Measurements from ENCODE around the gene DCDC2C. TPM values are rescaled to one million over a fixed set of nuclear protein-coding genes. Genes with fewer than 3 reads are reported as not detected.

DCDC2C gene
- total and polyA plus RNA-seq, 2 experiments from 2014 or later = not detected

DNA sequence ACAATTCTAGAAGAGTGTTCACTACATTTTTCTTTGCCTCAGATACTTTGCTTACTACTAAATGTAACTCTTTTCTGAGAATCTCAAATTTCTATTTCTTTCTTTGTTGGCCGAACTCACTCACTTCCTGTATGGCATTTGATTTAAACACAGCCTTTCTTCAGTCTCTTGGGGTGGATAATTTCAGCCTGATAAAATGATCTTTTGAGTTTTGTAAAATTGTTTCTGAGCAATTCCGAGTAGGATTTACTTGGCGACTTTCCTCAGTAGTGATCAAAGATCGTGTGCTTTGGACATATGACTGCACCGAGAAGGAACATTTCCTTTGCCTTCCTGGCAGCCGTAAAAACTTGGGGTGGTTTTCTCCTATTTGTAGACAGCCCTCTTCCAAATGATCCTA, 127.4 kb downstream of the DCDC2C start:
- in situ Hi-C loops (cut with MboI) = no loop called here
- no peak overlapping the region for H2AFZ ChIP-seq
- no peaks in the 10 kb centered on the region for H3K36me3 ChIP-seq (ENCODE audit: low read depth)
- no peaks in the 10 kb centered on the region for H3K9me3 ChIP-seq (ENCODE audit: low read depth)
- H3K27me3 ChIP-seq (replicated peaks; ENCODE audit: insufficient read depth) = peaks cover 29% of the 10 kb centered on the region
- H3K4me2 ChIP-seq (ENCODE audit: unreplicated experiment) = no peak overlapping the region
- WGBS, 2 experiments (ENCODE audit: low coverage in 1 of 2, low lambda C conversion rate in 2 of 2, missing lambda C conversion rate in 2 of 2) = 19 to 28% methylated on average over 6 of the region's 6 CpGs
- H3K9me2 ChIP-seq (ENCODE audit: insufficient read depth) = no peaks in the 10 kb centered on the region
- no peaks in the 10 kb centered on the region for H3K79me2 ChIP-seq (ENCODE audit: insufficient read depth)
- no peaks in the 10 kb centered on the region for H3K4me1 ChIP-seq (ENCODE audit: insufficient read depth)
- H3K27ac ChIP-seq = no peak overlapping the region
- H3F3A ChIP-seq (ENCODE audit: insufficient read depth) = no peaks in the 10 kb centered on the region
- no peaks in the 10 kb centered on the region for H4K20me1 ChIP-seq (ENCODE audit: insufficient read depth)
- H3K4me3 ChIP-seq = no peak overlapping the region
- H3K9ac ChIP-seq = no peak overlapping the region
- no peak for TF ChIP-seq EZH2phosphoT487 (IDR thresholded peaks at IDR 0.05; ENCODE audit: insufficient read depth, low read depth)
- no peak for TF ChIP-seq EZH2 (IDR thresholded peaks at IDR 0.05; ENCODE audit: insufficient read depth, poor library complexity, severe bottlenecking)
- DNase-seq = no peak

DNA sequence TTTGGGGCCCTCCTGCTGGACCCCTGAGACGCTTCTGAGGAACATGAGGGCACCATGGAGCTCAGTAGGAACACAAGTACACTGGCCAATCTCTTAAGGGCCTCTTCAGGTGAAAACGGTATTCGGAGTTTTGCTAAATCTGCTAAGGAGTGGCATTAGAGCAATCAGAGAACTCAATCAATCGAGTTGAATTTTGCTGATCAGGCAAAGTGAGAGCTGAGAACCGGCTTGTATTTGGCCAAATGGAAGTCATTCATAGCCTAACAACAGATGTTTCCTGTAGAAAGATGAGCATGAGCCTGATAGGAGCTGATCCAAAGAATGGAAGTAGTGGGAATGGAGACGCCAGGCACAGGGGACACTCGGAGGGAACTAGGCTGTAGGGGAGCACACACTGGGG, 133.7 kb downstream of the DCDC2C start:
- Histone ChIP-seq H3K4me3 (no peak overlapping the region), H3K4me2 (ENCODE audit: unreplicated experiment) (no peak overlapping the region), H3K9me2 (ENCODE audit: insufficient read depth) (no peaks in the 10 kb centered on the region), H3K79me2 (ENCODE audit: insufficient read depth) (no peaks in the 10 kb centered on the region), H2AFZ (no peak overlapping the region), H3K4me1 (ENCODE audit: insufficient read depth) (no peaks in the 10 kb centered on the region), H3K9me3 (ENCODE audit: low read depth) (no peaks in the 10 kb centered on the region), H4K20me1 (ENCODE audit: insufficient read depth) (no peaks in the 10 kb centered on the region), H3F3A (ENCODE audit: insufficient read depth) (no peaks in the 10 kb centered on the region), H3K9ac (no peak overlapping the region), H3K27ac (no peak overlapping the region), H3K36me3 (ENCODE audit: low read depth) (no peaks in the 10 kb centered on the region), H3K27me3 (replicated peaks; ENCODE audit: insufficient read depth) (peaks cover 23% of the 10 kb centered on the region)
- no peak for DNase-seq
- 50 to 52% methylated on average over 7 of the region's 7 CpGs for WGBS, 2 experiments (ENCODE audit: low coverage in 1 of 2, low lambda C conversion rate in 2 of 2, missing lambda C conversion rate in 2 of 2)
- in situ Hi-C loops (cut with MboI) = no loop called here
- no peak for TF ChIP-seq EZH2phosphoT487 (IDR thresholded peaks at IDR 0.05; ENCODE audit: insufficient read depth, low read depth)
- no peak for TF ChIP-seq EZH2 (IDR thresholded peaks at IDR 0.05; ENCODE audit: insufficient read depth, poor library complexity, severe bottlenecking)

DNA sequence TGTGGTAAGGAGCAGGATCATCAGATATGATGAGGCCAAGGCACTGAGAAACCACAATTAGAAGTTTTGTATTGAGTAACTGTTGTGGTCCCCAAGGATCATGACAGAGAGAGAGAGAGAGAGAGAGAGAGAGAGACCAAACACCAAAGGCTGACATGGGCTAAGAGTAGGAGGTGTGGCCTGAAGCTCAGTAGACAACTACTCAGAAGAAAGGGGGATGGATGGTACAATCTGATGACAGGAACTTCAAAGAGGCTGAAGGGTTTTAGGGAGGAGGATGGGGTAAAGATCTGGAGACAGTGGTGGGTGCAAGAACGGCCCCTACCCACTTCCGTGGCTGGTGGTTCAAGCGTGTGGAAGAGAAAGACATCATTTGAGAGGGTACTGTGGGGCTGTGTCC, 135.0 kb downstream of the DCDC2C start:
- Histone ChIP-seq H3K9me3 (ENCODE audit: low read depth) (no peaks in the 10 kb centered on the region), H4K20me1 (ENCODE audit: insufficient read depth) (no peaks in the 10 kb centered on the region), H3F3A (ENCODE audit: insufficient read depth) (no peaks in the 10 kb centered on the region), H3K79me2 (ENCODE audit: insufficient read depth) (no peaks in the 10 kb centered on the region), H3K36me3 (ENCODE audit: low read depth) (no peaks in the 10 kb centered on the region), H3K27me3 (replicated peaks; ENCODE audit: insufficient read depth) (peaks cover 17% of the 10 kb centered on the region; the same call in 1 of the 2 replicates), H3K4me2 (ENCODE audit: unreplicated experiment) (no peak overlapping the region), H3K4me1 (ENCODE audit: insufficient read depth) (no peaks in the 10 kb centered on the region), H3K27ac (no peak overlapping the region), H3K9ac (no peak overlapping the region), H3K9me2 (ENCODE audit: insufficient read depth) (no peaks in the 10 kb centered on the region), H3K4me3 (no peak overlapping the region), H2AFZ (no peak overlapping the region)
- in situ Hi-C loops (cut with MboI) = no loop called here
- 65 to 76% methylated on average over 3 of the region's 3 CpGs for WGBS, 2 experiments (ENCODE audit: low coverage in 1 of 2, low lambda C conversion rate in 2 of 2, missing lambda C conversion rate in 2 of 2)
- no peak for DNase-seq
- TF ChIP-seq EZH2phosphoT487 (IDR thresholded peaks at IDR 0.05; ENCODE audit: insufficient read depth, low read depth) (no peak), EZH2 (IDR thresholded peaks at IDR 0.05; ENCODE audit: insufficient read depth, poor library complexity, severe bottlenecking) (no peak)

DNA sequence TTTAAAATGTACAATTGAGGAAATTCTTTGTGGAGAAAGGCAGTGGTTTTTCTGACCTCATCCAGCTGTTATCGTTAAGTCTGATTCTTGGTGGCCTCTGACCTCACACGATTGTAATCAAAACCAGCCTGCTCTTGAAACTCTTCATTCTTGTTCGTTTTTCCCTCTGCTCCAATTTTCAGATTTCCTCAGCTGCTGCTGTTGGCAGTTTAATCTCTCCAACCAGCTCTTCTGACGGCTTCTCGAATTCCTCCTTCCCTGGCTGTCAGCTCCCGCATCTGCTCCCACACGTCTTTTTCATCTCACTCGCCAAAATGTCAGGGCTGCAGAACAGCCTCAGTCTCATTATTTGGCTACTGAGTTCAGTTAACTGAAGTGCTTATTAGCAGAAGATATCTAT, 136.1 kb downstream of the DCDC2C start:
- no peak for TF ChIP-seq EZH2phosphoT487 (IDR thresholded peaks at IDR 0.05; ENCODE audit: insufficient read depth, low read depth)
- no peak for TF ChIP-seq EZH2 (IDR thresholded peaks at IDR 0.05; ENCODE audit: insufficient read depth, poor library complexity, severe bottlenecking)
- 1% methylated on average over 8 of the region's 8 CpGs for WGBS, 2 experiments (ENCODE audit: low coverage in 1 of 2, low lambda C conversion rate in 2 of 2, missing lambda C conversion rate in 2 of 2)
- H3K9me2 ChIP-seq (ENCODE audit: insufficient read depth) = no peaks in the 10 kb centered on the region
- no peak overlapping the region for H3K4me2 ChIP-seq (ENCODE audit: unreplicated experiment)
- no peak overlapping the region for H2AFZ ChIP-seq
- no peak overlapping the region for H3K27ac ChIP-seq
- peaks cover 17% of the 10 kb centered on the region; the same call in 1 of the 2 replicates for H3K27me3 ChIP-seq (replicated peaks; ENCODE audit: insufficient read depth)
- no peaks in the 10 kb centered on the region for H3K36me3 ChIP-seq (ENCODE audit: low read depth)
- no peaks in the 10 kb centered on the region for H3K4me1 ChIP-seq (ENCODE audit: insufficient read depth)
- H3K79me2 ChIP-seq (ENCODE audit: insufficient read depth) = no peaks in the 10 kb centered on the region
- no peaks in the 10 kb centered on the region for H4K20me1 ChIP-seq (ENCODE audit: insufficient read depth)
- H3K9me3 ChIP-seq (ENCODE audit: low read depth) = no peaks in the 10 kb centered on the region
- peak; percentile 5 for DNase-seq
- in situ Hi-C loops (cut with MboI) = no loop called here
- no peak overlapping the region for H3K4me3 ChIP-seq
- H3K9ac ChIP-seq = no peak overlapping the region
- H3F3A ChIP-seq (ENCODE audit: insufficient read depth) = no peaks in the 10 kb centered on the region

DNA sequence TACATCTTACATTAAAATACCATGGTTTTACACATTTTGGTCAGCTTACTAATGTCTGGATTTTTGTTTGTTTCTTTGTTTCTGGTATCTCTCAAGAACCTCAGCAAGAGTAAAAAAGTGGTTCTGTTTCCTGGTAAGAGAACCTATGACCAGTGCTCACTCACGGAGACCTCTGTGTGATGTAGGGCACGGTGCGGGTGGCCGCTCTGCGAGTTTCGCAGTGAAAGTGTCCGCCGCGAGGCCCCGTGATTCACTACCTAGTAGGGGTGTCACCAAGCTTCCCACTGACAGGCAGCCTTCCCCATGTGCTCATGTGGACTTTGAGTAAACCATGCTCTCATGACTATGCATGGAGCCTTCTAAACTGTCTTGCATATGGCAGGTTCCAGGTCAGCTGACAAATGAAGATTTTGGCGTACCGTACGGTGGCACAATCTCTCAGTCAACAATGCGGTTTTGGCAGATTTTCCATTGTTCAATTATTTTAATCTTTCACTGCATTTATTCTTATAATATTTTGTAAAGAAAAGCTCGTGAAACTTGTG, 137.3 kb downstream of the DCDC2C start:
- Histone ChIP-seq H3K27ac (no peak overlapping the region), H3K9me2 (ENCODE audit: insufficient read depth) (no peaks in the 10 kb centered on the region), H3K79me2 (ENCODE audit: insufficient read depth) (no peaks in the 10 kb centered on the region), H4K20me1 (ENCODE audit: insufficient read depth) (no peaks in the 10 kb centered on the region), H3K9ac (no peak overlapping the region), H2AFZ (no peak overlapping the region), H3K9me3 (ENCODE audit: low read depth) (no peaks in the 10 kb centered on the region), H3K36me3 (ENCODE audit: low read depth) (no peaks in the 10 kb centered on the region), H3K4me2 (ENCODE audit: unreplicated experiment) (no peak overlapping the region), H3K4me1 (ENCODE audit: insufficient read depth) (no peaks in the 10 kb centered on the region), H3K27me3 (replicated peaks; ENCODE audit: insufficient read depth) (peaks cover 17% of the 10 kb centered on the region), H3F3A (ENCODE audit: insufficient read depth) (no peaks in the 10 kb centered on the region), H3K4me3 (no peak overlapping the region)
- TF ChIP-seq EZH2 (IDR thresholded peaks at IDR 0.05; ENCODE audit: insufficient read depth, poor library complexity, severe bottlenecking) (no peak), EZH2phosphoT487 (IDR thresholded peaks at IDR 0.05; ENCODE audit: insufficient read depth, low read depth) (no peak)
- DNase-seq = no peak
- WGBS, 2 experiments (ENCODE audit: low coverage in 1 of 2, low lambda C conversion rate in 2 of 2, missing lambda C conversion rate in 2 of 2) = 74 to 80% methylated on average over 14 to 15 of the region's 15 CpGs
- in situ Hi-C loops (cut with MboI) = no loop called here
